SK-N-SH (cell line): ENCODE measurements around the gene CISH.

Experiments used
- CTCF ChIP-seq: fragments of 200-600 bp; sonication (generic); IDR thresholded peaks from 2 replicates; pipeline ENCODE4 v1.6.1; 2017; ENCODE audit warnings: antibody characterized with exemption, mild to moderate bottlenecking, moderate library complexity
- EP300 ChIP-seq, 2 experiments: IDR thresholded peaks; 2 replicates each; pipeline versions ENCODE4 v1.4.0 to v1.6.1; 2012; ENCODE audit warnings: borderline replicate concordance in 1 of 2, low read depth in 1 of 2, low read length in 1 of 2
- GATA2 ChIP-seq: sonication (generic); formaldehyde crosslinking; IDR thresholded peaks from 2 replicates; pipeline ENCODE4 v1.5.0; 2020; ENCODE audit warnings: mild to moderate bottlenecking, missing genetic modification reagents
- JUND ChIP-seq: IDR thresholded peaks from 2 replicates; pipeline ENCODE4 v1.4.0; 2012
- MXI1 ChIP-seq: IDR thresholded peaks from 2 replicates; pipeline ENCODE4 v1.6.1; 2012; ENCODE audit warnings: mild to moderate bottlenecking, low read depth, low read length, improper control_type of control experiment
- NFIC ChIP-seq: IDR thresholded peaks from 2 replicates; pipeline ENCODE4 v1.4.0; 2012; ENCODE audit warnings: borderline replicate concordance
- RAD21 ChIP-seq: IDR thresholded peaks from 2 replicates; pipeline ENCODE4 v1.6.1; 2012; ENCODE audit warnings: mild to moderate bottlenecking, low read length
- REST ChIP-seq: IDR thresholded peaks from 2 replicates; pipeline ENCODE4 v1.6.1; 2012; ENCODE audit warnings: mild to moderate bottlenecking, low read depth, low read length, moderate library complexity
- SIN3A ChIP-seq: IDR thresholded peaks from 2 replicates; pipeline ENCODE4 v1.6.1; 2012; ENCODE audit warnings: low read depth, mild to moderate bottlenecking, low read length, moderate library complexity, borderline replicate concordance
- SMC3 ChIP-seq: IDR thresholded peaks from 2 replicates; pipeline ENCODE4 v1.6.1; 2012; ENCODE audit warnings: low read depth, low read length, improper control_type of control experiment

- TF ChIP-seq NFIC (no peak), SMC3 (no peak), CTCF (no peak), MXI1 (no peak), RAD21 (no peak), REST (no peak), EP300 (IDR thresholded peaks at IDR 0.05; ENCODE audit: borderline replicate concordance in 1 of 2, low read depth in 1 of 2, low read length in 1 of 2) (no peak), JUND (no peak), SIN3A (no peak), GATA2 (CRISPR knock-in tag) (no peak)
These were observed 11.3 kb downstream of the CISH start for GRCh38 chr3:50600141-50600753.
